Stimulated activated CD8-positive, alpha-beta memory T cell treated with anti-CD3 and anti-CD28 coated beads, Interleukin-12 subunit alpha, Interleukin-12 subunit beta, amount 100 ng/mL, for 24 hours (primary cell): ENCODE data around the gene NUP210L.

ENCODE experiments used
- DNase-seq: peaks from one replicate; pipeline ENCODE4 v3.0.0-alpha.2; 2020; ENCODE audit errors: extremely low read depth

The NUP210L gene

DNA sequence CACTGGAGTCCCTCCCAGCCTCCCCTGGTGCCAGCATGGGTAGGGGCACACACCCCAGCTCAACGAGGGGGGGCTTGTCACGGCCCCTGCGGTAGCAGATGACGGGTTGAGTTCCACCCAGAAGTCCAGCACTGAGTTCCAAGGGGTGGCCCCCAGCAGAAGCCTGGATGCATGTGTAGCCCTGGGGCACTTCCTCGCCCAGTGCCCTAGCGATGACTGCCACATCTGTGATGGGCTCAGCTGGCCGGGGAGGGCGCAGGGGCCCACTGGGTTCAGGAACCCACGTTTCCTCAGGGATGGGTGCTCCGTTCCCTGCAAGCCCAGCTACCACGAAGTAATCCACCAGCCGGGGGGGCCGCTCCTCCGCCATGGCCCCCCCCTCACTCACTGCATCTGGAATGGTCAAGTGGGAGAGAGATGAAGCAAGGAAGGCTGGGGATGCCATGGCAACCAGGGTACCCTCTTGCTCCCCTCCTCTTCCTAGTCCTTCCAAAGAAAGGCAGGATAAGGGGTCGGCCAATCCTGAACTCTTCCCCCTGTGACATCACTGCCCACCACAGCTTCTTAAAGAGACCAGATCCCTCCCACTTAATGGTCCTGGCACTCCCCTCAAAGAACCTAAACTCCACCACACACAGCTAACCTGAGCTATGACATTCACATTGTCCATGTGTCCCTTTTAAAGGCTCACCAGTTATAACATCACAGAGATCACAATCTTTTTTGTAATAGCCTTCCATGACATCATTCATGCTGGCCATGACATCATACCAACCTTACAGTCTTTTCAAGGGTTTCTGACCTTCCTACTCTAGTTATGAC lies 210.7 kb downstream of the NUP210L start:
- no peak for DNase-seq

DNA sequence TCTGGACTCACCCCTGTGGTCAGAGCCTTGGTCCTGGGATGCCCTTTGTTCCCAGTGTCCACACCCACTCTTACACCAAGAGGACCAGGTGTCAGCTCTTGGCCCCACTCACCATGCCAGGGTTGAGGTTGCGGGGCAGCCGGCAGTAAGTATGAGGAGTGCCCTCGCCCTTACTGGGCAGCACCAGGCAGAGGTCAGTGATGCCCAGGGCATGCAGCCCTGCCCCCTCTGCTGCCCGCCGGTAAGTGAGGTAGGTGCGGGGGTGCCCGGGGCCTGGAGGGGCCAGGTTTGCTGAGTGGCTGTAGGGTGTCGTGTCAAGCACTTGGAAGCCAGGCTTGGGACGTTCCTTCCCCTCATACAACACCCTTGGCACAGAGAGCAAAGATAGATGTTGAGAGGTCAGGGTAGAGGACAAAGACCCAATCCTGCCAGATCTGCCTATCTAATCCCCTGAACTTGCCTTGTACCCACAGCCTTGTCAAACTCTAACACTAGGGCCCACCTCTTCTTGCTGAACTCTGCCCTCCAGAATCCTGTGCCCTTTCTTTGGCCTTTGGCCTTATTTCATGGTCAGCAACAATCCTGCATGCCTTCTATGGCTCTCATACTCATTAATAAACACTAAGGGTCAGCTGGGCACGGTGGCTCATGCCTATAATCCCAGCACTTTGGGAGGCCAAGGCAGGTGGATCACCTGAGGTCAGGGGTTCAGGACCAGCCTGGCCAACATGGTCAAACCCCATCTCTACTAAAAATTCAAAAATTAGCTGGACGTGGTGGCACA lies 211.9 kb downstream of the NUP210L start:
- DNase-seq: no peak
